Measurements from ENCODE around the gene MT2A.

- peak in 1 of 2 donors; percentile 72 for TF ChIP-seq POLR2A (IDR thresholded peaks at IDR 0.05)
- TF ChIP-seq CTCF (IDR thresholded peaks at IDR 0.05 in 4 of 5, conservative IDR thresholded peaks at IDR 0.05 in 1 of 5), result no peak
These were observed 1.2 kb upstream of the MT2A start for GRCh38 chr16:56607109-56607618.

Measured in gastrocnemius medialis (tissue), 4 donors.